A549 (cell line): Measurements from ENCODE around the gene ATP2A3. TPM values are rescaled to one million over a fixed set of nuclear protein-coding genes. Genes with fewer than 3 reads are reported as not detected.

Source experiments
- ATAC-seq, 2 experiments: fragments of 200-7000 bp in 1 of 2; fragments of >200 bp in 1 of 2; cut with Nextera tagmentation in 1 of 2; cut with Tn5 transposase in 1 of 2; 3 replicates each; pipeline versions ENCODE4 v1.8.0 to v1.9.1; 2018 to 2020; ENCODE audit warnings: mild to moderate bottlenecking in 1 of 2, moderate library complexity in 1 of 2
- CTCF ChIA-PET: fragments of 300-600 bp; sonication (Branson Sonifier 250); formaldehyde crosslinking; extraction: SDS; loops from one replicate; lab custom pipeline; 2021; ENCODE audit warnings: antibody characterized with exemption, inconsistent platforms; lab: Yijun Ruan, JAX
- POLR2A ChIA-PET: fragments of 350-600 bp; formaldehyde crosslinking; extraction: SDS; loops from one replicate; lab custom pipeline; 2021; ENCODE audit warnings: antibody characterized with exemption, inconsistent platforms; lab: Yijun Ruan, JAX
- DNase-seq, 2 experiments: peaks; one replicate each; pipeline versions ENCODE4 v3.0.0 to v3.0.0-alpha.2; 2011 to 2016; ENCODE audit warnings: low read depth in 1 of 2, low spot score in 1 of 2
- FAIRE-seq: peaks from 2 replicates; lab custom pipeline; 2011; peaks lifted over from hg19 to GRCh38; lab: Jason Lieb, UNC
- H3K27ac ChIP-seq, 2 experiments: fragments of >200 bp; sonication (Bioruptor Twin); formaldehyde crosslinking; 3 replicates each; pipeline ENCODE4 v1.5.1; 2016 to 2017
- H3K4me1 ChIP-seq: fragments of >200 bp; sonication (Bioruptor Twin); formaldehyde crosslinking; 3 replicates; pipeline ENCODE4 v1.6.1; 2016
- H3K4me2 ChIP-seq: fragments of >200 bp; sonication (Bioruptor Twin); formaldehyde crosslinking; 3 replicates; pipeline ENCODE4 v1.6.1; 2016
- H3K4me3 ChIP-seq: fragments of >200 bp; sonication (Bioruptor Twin); formaldehyde crosslinking; 3 replicates; pipeline ENCODE4 v1.5.1; 2016
- H3K9me3 ChIP-seq: fragments of >200 bp; sonication (Bioruptor Twin); formaldehyde crosslinking; 3 replicates; pipeline ENCODE4 v1.6.1; 2016
- CHD2 ChIP-seq: fragments of 150-350 bp; IDR thresholded peaks from 2 replicates; pipeline ENCODE4 v1.6.1; 2014; ENCODE audit warnings: low read length; ENCODE audit not compliant: partially characterized antibody
- EHF ChIP-seq: fragments of 250-450 bp; sonication (Bioruptor Pico); IDR thresholded peaks from 2 replicates; pipeline ENCODE4 v1.5.0; 2020; ENCODE audit warnings: mild to moderate bottlenecking
- EP300 ChIP-seq, 2 experiments: fragments of >200 bp; sonication (Bioruptor Twin); formaldehyde crosslinking; IDR thresholded peaks; 2 replicates in 1 of 2; 3 replicates in 1 of 2; pipeline ENCODE4 v1.6.1; 2016 to 2017
- FOSL2 ChIP-seq, 2 experiments: fragments of 450-650 bp in 1 of 2; fragments of >200 bp in 1 of 2; sonication (Bioruptor Twin) in 1 of 2; formaldehyde crosslinking; IDR thresholded peaks; 2 replicates each; pipeline versions ENCODE4 v1.5.0 to v1.6.1; 2016 to 2020; ENCODE audit warnings: mild to moderate bottlenecking in 1 of 2, moderate library complexity in 1 of 2
- HMGXB4 ChIP-seq: fragments of 250-450 bp; sonication (Bioruptor Pico); IDR thresholded peaks from 2 replicates; pipeline ENCODE4 v1.5.0; 2021; ENCODE audit warnings: mild to moderate bottlenecking, moderate library complexity, borderline replicate concordance
- HOXB5 ChIP-seq: fragments of 250-450 bp; sonication (Bioruptor Pico); IDR thresholded peaks from 2 replicates; pipeline ENCODE4 v1.5.0; 2020; ENCODE audit warnings: mild to moderate bottlenecking, moderate library complexity
- JUN ChIP-seq, 2 experiments: fragments of >200 bp; sonication (Bioruptor Twin); formaldehyde crosslinking; IDR thresholded peaks; 2 replicates in 1 of 2; 3 replicates in 1 of 2; pipeline ENCODE4 v1.6.1; 2016 to 2017
- JUNB ChIP-seq: fragments of >200 bp; sonication (Bioruptor Twin); formaldehyde crosslinking; IDR thresholded peaks from 2 replicates; pipeline ENCODE4 v1.6.1; 2016
- MAFK ChIP-seq: fragments of 450-650 bp; IDR thresholded peaks from 2 replicates; pipeline ENCODE4 v1.6.1; 2014; ENCODE audit not compliant: partially characterized antibody
- MAX ChIP-seq: IDR thresholded peaks from 2 replicates; pipeline ENCODE4 v1.6.1; 2012
- NFE2L2 ChIP-seq: fragments of 150-350 bp; conservative IDR thresholded peaks from 2 replicates; pipeline ENCODE4 v1.6.1; 2014; ENCODE audit warnings: low read length
- NR3C1 ChIP-seq: fragments of >200 bp; sonication (Bioruptor Twin); formaldehyde crosslinking; IDR thresholded peaks from 3 replicates; pipeline ENCODE4 v1.6.1; 2017
- RFX5 ChIP-seq: fragments of 450-650 bp; IDR thresholded peaks from 2 replicates; pipeline ENCODE4 v1.7.1; 2014; ENCODE audit warnings: antibody characterized with exemption, mild to moderate bottlenecking, moderate library complexity
- SMC3 ChIP-seq: fragments of >200 bp; sonication (Bioruptor Twin); formaldehyde crosslinking; IDR thresholded peaks from 3 replicates; pipeline ENCODE4 v1.6.1; 2018; ENCODE audit warnings: inconsistent platforms
- SREBF2 ChIP-seq: fragments of 450-650 bp; IDR thresholded peaks from 2 replicates; pipeline ENCODE4 v1.6.1; 2014; ENCODE audit warnings: mild to moderate bottlenecking, moderate library complexity
- TP53 ChIP-seq: fragments of 250-450 bp; sonication (Bioruptor Pico); IDR thresholded peaks from 2 replicates; pipeline ENCODE4 v1.5.0; 2021; ENCODE audit warnings: mild to moderate bottlenecking, moderate library complexity
- ZC3H11A ChIP-seq: fragments of 450-650 bp; IDR thresholded peaks from 2 replicates; pipeline ENCODE4 v1.6.1; 2014; ENCODE audit warnings: antibody characterized with exemption, mild to moderate bottlenecking
- ZFP36 ChIP-seq: fragments of 450-650 bp; IDR thresholded peaks from 2 replicates; pipeline ENCODE4 v1.6.1; 2014; ENCODE audit warnings: borderline replicate concordance; ENCODE audit not compliant: partially characterized antibody
- WGBS: methylation state at CpG from one replicate; pipeline ENCODE4 v1.1.6; 2017; ENCODE audit errors: missing lambda C conversion rate; 5-methylcytosine and 5-hydroxymethylcytosine counted together
- polyA plus RNA-seq, 4 experiments: library from polyadenylated mRNA; depleted of rRNA in 3 of 4; stranded (reverse); fragments of >200 nt; fragmentation: RNase III in 1 of 4; extraction: RNeasy Plus Mini Kit Qiagen cat#74134 plus additional on column Dnase treatment in 1 of 4; gene quantifications; 2 replicates in 3 of 4; 3 replicates in 1 of 4; pipeline ENCODE4 v1.2.3, GENCODE V29; 2011 to 2017

Gene ATP2A3
- polyA plus RNA-seq, 2 of the 4 experiments (the other 2 are of a cell fraction), result 3.1 to 5.5 TPM

- CTCF ChIA-PET, result interaction anchor here (0.9 to 3.4 kb wide), 8 partner anchors 15 to 222 kb away, joined by 3 to 16 read pairs (median 4); no protein-coding TSS in a partner anchor
- POLR2A ChIA-PET, result no interaction called here
- FAIRE-seq, result no peak
Measured at GRCh38 chr17:3959295-3959899, 4.8 kb downstream of the ATP2A3 start.

GRCh38 chr17:3957735-3958599, 6.3 kb downstream of the ATP2A3 start:
- no peak overlapping the region for H3K4me3 ChIP-seq
- POLR2A ChIA-PET, result no interaction called here
- ATAC-seq, result no peak
- FAIRE-seq, result no peak
- DNase-seq, result no peak
- CTCF ChIA-PET, result interaction anchor here (0.9 to 6.7 kb wide), 5 partner anchors 6 to 95 kb away, joined by 4 to 30 read pairs (median 16); partner anchors contain the start of gene ATP2A3
- H3K4me2 ChIP-seq, result no peak overlapping the region
- H3K27ac ChIP-seq, result peak overlapping the region in 1 of 2 experiments; percentile 31; a peak in 3 of 6 replicates
- H3K4me1 ChIP-seq, result peaks cover 28% of the 10 kb centered on the region
- TF ChIP-seq SMC3 (no peak), JUN (IDR thresholded peaks at IDR 0.05) (no peak), ZC3H11A (no peak)
- H3K9me3 ChIP-seq, result no peaks in the 10 kb centered on the region
- 85% methylated on average over 18 of the region's 18 CpGs for WGBS

More at GRCh38 chr17:3959295-3959899, 4.8 kb downstream of the ATP2A3 start:
- Histone ChIP-seq H3K4me3 (no peak overlapping the region), H3K4me1 (peaks cover 32% of the 10 kb centered on the region), H3K27ac (peak overlapping the region; percentile 46 to 72)
- DNase-seq (peak; percentile 76 to 94), ATAC-seq (peak; percentile 54 to 85; a peak in 5 of 6 replicates)
- 40% methylated on average over 14 of the region's 15 CpGs for WGBS
- TF ChIP-seq SREBF2 (no peak), MAFK (peak; percentile 81), RFX5 (no peak), EHF (CRISPR knock-in tag) (no peak), JUNB (peak; percentile 58), FOSL2 (IDR thresholded peaks at IDR 0.05) (peak; percentile 54; the same call in 1 of the 2 replicates), FOSL2 (CRISPR knock-in tag; IDR thresholded peaks at IDR 0.05) (peak; percentile 92), MAX (peak; percentile 46; the same call in 1 of the 2 replicates), HOXB5 (CRISPR knock-in tag) (no peak), EP300 (IDR thresholded peaks at IDR 0.05) (no peak)
- TF ChIP-seq, all 56 proteins: peak for 4
- H3K9me3 ChIP-seq, result no peaks in the 10 kb centered on the region
- H3K4me2 ChIP-seq, result peak overlapping the region; percentile 66

GRCh38 chr17:3956983-3957382, 7.3 kb downstream of the ATP2A3 start:
- Histone ChIP-seq H3K27ac (no peak overlapping the region), H3K4me3 (no peak overlapping the region), H3K9me3 (no peaks in the 10 kb centered on the region), H3K4me1 (peaks cover 28% of the 10 kb centered on the region), H3K4me2 (no peak overlapping the region)
- ATAC-seq (no peak), DNase-seq (no peak), FAIRE-seq (no peak)
- TF ChIP-seq ZFP36, result peak; percentile 72
- TF ChIP-seq NFE2L2, result no peak
- TF ChIP-seq NR3C1, result no peak
- CTCF ChIA-PET, result interaction anchor here (0.5 to 6.7 kb wide), 8 partner anchors 7 to 456 kb away, joined by 3 to 30 read pairs (median 4); partner anchors contain the start of gene ATP2A3
- 90% methylated on average over 12 of the region's 12 CpGs for WGBS
- POLR2A ChIA-PET, result no interaction called here

GRCh38 chr17:3956327-3956957, 7.8 kb downstream of the ATP2A3 start:
- no peak for TF ChIP-seq HMGXB4 (CRISPR knock-in tag)
- no peak for TF ChIP-seq CHD2
- TF ChIP-seq TP53 (CRISPR knock-in tag), result no peak
- TF ChIP-seq, all 56 proteins: peak for 0
- ChIA-PET CTCF (interaction anchor here (0.5 to 6.7 kb wide), 8 partner anchors 8 to 456 kb away, joined by 3 to 30 read pairs (median 4); partner anchors contain the start of gene ATP2A3), POLR2A (no interaction called here)
- FAIRE-seq, result no peak
- Histone ChIP-seq H3K27ac (no peak overlapping the region), H3K4me1 (peaks cover 27% of the 10 kb centered on the region), H3K4me2 (no peak overlapping the region), H3K4me3 (no peak overlapping the region), H3K9me3 (no peaks in the 10 kb centered on the region)
- no peak for DNase-seq
- 69% methylated on average over 15 of the region's 15 CpGs for WGBS
- no peak for ATAC-seq
